Measurements from ENCODE around the gene MYLK.

MYLK gene

GRCh38 chr3:123757281-123757940, 126.7 kb downstream of the MYLK start:
- DNase-seq (ENCODE audit: low read depth in 2 of 2), result peak in 1 of 2 donors; percentile 14
- TF ChIP-seq, protein P1, sequence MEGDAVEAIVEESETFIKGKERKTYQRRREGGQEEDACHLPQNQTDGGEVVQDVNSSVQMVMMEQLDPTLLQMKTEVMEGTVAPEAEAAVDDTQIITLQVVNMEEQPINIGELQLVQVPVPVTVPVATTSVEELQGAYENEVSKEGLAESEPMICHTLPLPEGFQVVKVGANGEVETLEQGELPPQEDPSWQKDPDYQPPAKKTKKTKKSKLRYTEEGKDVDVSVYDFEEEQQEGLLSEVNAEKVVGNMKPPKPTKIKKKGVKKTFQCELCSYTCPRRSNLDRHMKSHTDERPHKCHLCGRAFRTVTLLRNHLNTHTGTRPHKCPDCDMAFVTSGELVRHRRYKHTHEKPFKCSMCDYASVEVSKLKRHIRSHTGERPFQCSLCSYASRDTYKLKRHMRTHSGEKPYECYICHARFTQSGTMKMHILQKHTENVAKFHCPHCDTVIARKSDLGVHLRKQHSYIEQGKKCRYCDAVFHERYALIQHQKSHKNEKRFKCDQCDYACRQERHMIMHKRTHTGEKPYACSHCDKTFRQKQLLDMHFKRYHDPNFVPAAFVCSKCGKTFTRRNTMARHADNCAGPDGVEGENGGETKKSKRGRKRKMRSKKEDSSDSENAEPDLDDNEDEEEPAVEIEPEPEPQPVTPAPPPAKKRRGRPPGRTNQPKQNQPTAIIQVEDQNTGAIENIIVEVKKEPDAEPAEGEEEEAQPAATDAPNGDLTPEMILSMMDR (IDR thresholded peaks at IDR 0.05; ENCODE audit: low read depth, low read length), result no peak
- H3K4me3 ChIP-seq (replicated peaks in 1 of 2; ENCODE audit: low read depth in 2 of 2, low read length in 2 of 2), result no peak overlapping the region

- DNase-seq (ENCODE audit: low read depth in 2 of 2), result no peak
- H3K4me3 ChIP-seq (replicated peaks in 1 of 2; ENCODE audit: low read depth in 2 of 2, low read length in 2 of 2), result no peak overlapping the region
- TF ChIP-seq, protein P1 (IDR thresholded peaks at IDR 0.05; ENCODE audit: low read depth, low read length), result no peak
These were observed 128.6 kb downstream of the MYLK start for GRCh38 chr3:123755501-123755900.

DNA sequence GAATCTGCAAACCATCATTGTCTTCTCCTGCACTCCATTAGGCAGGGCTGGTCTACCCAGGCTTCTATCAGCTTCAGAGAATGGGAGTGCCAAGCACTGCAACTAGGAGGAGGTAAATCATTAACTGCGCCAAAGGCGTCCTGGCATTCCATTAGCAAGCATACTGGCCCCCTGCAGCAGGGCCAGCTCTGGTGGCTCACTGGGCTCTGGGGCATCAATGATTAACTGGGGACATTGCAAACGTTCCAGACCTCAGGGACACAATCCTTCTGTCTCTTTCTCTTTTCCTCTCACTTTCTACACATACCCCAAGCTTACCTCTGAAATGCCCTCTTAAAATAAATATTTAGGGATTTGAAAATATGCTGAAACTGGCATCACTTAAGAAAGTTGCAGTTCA, 129.0 kb downstream of the MYLK start:
- TF ChIP-seq, protein P1 (IDR thresholded peaks at IDR 0.05; ENCODE audit: low read depth, low read length), result no peak
- DNase-seq (ENCODE audit: low read depth in 2 of 2), result no peak
- H3K4me3 ChIP-seq (replicated peaks in 1 of 2; ENCODE audit: low read depth in 2 of 2, low read length in 2 of 2), result no peak overlapping the region

DNA sequence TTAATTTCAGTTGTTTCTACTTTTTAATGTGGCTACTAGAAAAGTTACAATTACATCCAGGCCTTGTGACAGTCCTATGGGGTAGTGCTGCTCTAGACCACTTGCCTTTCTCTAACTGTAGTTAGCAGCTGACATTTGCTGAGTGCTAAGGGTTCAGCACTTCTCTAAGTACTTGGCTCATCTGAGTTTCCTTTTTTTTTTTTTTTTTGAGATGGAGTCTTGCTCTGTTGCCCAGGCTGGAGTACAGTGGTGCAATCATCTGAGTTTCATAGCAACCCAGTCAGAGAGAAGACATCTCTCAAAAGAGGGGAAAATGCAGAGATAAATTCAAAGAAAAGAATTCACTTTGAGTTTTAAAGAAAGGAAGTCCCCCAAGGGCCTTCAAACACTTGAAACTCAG, 130.8 kb downstream of the MYLK start:
- no peak overlapping the region for H3K4me3 ChIP-seq (replicated peaks in 1 of 2; ENCODE audit: low read depth in 2 of 2, low read length in 2 of 2)
- DNase-seq (ENCODE audit: low read depth in 2 of 2), result peak in 1 of 2 donors; percentile 12
- TF ChIP-seq, protein P1 (IDR thresholded peaks at IDR 0.05; ENCODE audit: low read depth, low read length), result no peak

- DNase-seq (ENCODE audit: low read depth in 2 of 2), result no peak
- TF ChIP-seq, protein P1 (IDR thresholded peaks at IDR 0.05; ENCODE audit: low read depth, low read length), result no peak
- no peak overlapping the region for H3K4me3 ChIP-seq (replicated peaks in 1 of 2; ENCODE audit: low read depth in 2 of 2, low read length in 2 of 2)
These were observed 131.9 kb downstream of the MYLK start for GRCh38 chr3:123752228-123752627.

- peak in 1 of 2 donors; percentile 33 for DNase-seq (ENCODE audit: low read depth in 2 of 2)
- TF ChIP-seq, protein P1 (IDR thresholded peaks at IDR 0.05; ENCODE audit: low read depth, low read length), result no peak
- no peak overlapping the region for H3K4me3 ChIP-seq (replicated peaks in 1 of 2; ENCODE audit: low read depth in 2 of 2, low read length in 2 of 2)
These were observed 132.7 kb downstream of the MYLK start for GRCh38 chr3:123751433-123751832.

All from cardiac fibroblast (primary cell).